ENCODE data around the gene NCK1. TPM values are rescaled to one million over a fixed set of nuclear protein-coding genes. Genes with fewer than 3 reads are reported as not detected.
A peak's percentile ranks its signal among the peaks of the same experiment; 100 is the strongest.

Gene NCK1
- total and polyA plus RNA-seq, 9 of the 15 experiments (the other 6 are each of a cell fraction or from before 2014, with no cell fraction given): 17.3 to 30.5 (median 25.0) TPM

DNA sequence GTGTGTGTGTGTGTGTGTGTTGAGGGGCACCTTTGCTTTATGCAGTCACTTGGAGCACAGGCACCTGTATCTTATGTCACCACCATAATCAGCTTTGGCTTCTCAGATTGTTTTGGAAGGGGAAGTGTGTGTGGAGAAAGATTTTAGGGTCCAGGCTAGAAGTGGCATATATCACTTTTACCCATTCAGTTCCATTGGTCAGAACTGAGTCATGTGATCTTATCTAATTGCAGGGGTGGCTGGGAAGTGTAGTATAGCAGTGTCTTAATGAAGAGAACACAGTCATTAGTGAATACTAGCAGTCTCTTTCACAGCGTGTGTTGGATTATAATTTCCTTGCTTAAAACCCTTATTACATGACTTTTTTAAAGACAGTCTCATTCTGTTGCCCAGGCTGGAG, 20.6 kb downstream of the NCK1 start (continued):
- TF ChIP-seq FOS (IDR thresholded peaks at IDR 0.05; ENCODE audit: extremely low read depth, insufficient read length) (peak; percentile 12), SRSF7 (optimal IDR thresholded peaks at IDR 0.05; ENCODE audit: low read depth, low read length) (no peak), ZNF143 (CRISPR knock-in tag; IDR thresholded peaks at IDR 0.05) (peak; percentile 75), HNRNPLL (IDR thresholded peaks at IDR 0.05; ENCODE audit: low read depth, low read length, poor library complexity, severe bottlenecking) (no peak)
- TF ChIP-seq, protein P1, sequence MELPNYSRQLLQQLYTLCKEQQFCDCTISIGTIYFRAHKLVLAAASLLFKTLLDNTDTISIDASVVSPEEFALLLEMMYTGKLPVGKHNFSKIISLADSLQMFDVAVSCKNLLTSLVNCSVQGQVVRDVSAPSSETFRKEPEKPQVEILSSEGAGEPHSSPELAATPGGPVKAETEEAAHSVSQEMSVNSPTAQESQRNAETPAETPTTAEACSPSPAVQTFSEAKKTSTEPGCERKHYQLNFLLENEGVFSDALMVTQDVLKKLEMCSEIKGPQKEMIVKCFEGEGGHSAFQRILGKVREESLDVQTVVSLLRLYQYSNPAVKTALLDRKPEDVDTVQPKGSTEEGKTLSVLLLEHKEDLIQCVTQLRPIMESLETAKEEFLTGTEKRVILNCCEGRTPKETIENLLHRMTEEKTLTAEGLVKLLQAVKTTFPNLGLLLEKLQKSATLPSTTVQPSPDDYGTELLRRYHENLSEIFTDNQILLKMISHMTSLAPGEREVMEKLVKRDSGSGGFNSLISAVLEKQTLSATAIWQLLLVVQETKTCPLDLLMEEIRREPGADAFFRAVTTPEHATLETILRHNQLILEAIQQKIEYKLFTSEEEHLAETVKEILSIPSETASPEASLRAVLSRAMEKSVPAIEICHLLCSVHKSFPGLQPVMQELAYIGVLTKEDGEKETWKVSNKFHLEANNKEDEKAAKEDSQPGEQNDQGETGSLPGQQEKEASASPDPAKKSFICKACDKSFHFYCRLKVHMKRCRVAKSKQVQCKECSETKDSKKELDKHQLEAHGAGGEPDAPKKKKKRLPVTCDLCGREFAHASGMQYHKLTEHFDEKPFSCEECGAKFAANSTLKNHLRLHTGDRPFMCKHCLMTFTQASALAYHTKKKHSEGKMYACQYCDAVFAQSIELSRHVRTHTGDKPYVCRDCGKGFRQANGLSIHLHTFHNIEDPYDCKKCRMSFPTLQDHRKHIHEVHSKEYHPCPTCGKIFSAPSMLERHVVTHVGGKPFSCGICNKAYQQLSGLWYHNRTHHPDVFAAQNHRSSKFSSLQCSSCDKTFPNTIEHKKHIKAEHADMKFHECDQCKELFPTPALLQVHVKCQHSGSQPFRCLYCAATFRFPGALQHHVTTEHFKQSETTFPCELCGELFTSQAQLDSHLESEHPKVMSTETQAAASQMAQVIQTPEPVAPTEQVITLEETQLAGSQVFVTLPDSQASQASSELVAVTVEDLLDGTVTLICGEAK (IDR thresholded peaks at IDR 0.05): no peak
- TF ChIP-seq, protein P1 (CRISPR knock-in tag; IDR thresholded peaks at IDR 0.05): no peak
- TF ChIP-seq, protein P2, sequence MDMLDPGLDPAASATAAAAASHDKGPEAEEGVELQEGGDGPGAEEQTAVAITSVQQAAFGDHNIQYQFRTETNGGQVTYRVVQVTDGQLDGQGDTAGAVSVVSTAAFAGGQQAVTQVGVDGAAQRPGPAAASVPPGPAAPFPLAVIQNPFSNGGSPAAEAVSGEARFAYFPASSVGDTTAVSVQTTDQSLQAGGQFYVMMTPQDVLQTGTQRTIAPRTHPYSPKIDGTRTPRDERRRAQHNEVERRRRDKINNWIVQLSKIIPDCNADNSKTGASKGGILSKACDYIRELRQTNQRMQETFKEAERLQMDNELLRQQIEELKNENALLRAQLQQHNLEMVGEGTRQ (CRISPR knock-in tag; IDR thresholded peaks at IDR 0.05): peak; percentile 90
- TF ChIP-seq, protein P3, sequence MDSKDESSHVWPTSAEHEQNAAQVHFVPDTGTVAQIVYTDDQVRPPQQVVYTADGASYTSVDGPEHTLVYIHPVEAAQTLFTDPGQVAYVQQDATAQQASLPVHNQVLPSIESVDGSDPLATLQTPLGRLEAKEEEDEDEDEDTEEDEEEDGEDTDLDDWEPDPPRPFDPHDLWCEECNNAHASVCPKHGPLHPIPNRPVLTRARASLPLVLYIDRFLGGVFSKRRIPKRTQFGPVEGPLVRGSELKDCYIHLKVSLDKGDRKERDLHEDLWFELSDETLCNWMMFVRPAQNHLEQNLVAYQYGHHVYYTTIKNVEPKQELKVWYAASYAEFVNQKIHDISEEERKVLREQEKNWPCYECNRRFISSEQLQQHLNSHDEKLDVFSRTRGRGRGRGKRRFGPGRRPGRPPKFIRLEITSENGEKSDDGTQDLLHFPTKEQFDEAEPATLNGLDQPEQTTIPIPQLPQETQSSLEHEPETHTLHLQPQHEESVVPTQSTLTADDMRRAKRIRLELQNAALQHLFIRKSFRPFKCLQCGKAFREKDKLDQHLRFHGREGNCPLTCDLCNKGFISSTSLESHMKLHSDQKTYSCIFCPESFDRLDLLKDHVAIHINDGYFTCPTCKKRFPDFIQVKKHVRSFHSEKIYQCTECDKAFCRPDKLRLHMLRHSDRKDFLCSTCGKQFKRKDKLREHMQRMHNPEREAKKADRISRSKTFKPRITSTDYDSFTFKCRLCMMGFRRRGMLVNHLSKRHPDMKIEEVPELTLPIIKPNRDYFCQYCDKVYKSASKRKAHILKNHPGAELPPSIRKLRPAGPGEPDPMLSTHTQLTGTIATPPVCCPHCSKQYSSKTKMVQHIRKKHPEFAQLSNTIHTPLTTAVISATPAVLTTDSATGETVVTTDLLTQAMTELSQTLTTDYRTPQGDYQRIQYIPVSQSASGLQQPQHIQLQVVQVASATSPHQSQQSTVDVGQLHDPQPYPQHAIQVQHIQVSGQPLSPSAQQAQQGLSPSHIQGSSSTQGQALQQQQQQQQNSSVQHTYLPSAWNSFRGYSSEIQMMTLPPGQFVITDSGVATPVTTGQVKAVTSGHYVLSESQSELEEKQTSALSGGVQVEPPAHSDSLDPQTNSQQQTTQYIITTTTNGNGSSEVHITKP (IDR thresholded peaks at IDR 0.05; ENCODE audit: partially characterized antibody): no peak
